Measurements from ENCODE around the gene ARHGAP33.
"Not testable (repeated sequence)": the region's sequence is repeated elsewhere in the genome, so short reads cannot be mapped to it uniquely, and the experiment has no call there.

The ARHGAP33 gene

DNA sequence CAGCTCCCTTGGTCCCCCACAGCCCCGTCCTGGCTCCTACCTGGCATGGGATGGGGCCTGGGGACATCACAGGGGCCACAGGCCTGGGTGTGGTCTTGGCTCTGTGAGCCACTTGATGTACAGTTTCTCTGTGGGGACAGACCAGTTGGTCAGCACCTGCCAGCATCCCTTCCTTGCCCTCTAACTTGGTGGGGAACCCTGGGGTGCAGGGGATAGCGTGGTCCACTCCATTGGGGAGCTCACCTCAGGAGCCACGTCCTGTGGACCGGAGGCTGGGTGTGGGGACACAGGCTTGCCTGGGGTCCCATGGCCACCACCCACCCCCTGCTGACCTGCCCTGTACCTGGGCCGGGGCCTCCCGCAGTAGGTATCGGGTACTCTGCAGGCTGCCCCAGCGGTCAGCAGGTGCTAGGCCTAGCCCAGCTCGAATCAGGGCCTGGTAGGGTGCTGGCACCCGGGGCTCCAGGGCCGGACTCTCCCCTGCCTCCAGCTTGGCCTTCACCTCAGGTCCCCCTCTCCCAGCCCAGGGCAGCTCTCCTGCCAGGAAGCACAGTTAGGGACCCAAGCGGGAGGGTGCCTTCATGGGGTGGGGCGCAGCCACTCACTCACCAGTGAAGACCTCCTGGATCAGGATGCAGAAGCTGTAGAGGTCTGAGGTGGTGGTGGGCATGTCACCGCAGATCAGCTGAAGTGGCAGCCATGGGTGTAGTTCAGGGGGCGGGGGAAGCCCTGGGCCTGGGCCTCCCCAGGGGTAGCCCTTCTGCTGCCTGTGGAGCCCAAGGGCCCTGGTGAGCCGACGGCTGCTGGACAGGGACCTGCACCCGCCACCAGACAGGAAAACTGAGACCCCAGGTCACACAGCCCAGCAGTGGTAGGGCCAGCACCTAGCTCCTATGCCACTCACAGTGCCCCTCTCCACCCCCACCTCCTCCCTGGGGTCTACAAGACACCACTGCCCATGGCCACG is 14.9 kb downstream of the ARHGAP33 start:
- no peak overlapping the region for H3K27ac ChIP-seq
- TF ChIP-seq, protein P1, sequence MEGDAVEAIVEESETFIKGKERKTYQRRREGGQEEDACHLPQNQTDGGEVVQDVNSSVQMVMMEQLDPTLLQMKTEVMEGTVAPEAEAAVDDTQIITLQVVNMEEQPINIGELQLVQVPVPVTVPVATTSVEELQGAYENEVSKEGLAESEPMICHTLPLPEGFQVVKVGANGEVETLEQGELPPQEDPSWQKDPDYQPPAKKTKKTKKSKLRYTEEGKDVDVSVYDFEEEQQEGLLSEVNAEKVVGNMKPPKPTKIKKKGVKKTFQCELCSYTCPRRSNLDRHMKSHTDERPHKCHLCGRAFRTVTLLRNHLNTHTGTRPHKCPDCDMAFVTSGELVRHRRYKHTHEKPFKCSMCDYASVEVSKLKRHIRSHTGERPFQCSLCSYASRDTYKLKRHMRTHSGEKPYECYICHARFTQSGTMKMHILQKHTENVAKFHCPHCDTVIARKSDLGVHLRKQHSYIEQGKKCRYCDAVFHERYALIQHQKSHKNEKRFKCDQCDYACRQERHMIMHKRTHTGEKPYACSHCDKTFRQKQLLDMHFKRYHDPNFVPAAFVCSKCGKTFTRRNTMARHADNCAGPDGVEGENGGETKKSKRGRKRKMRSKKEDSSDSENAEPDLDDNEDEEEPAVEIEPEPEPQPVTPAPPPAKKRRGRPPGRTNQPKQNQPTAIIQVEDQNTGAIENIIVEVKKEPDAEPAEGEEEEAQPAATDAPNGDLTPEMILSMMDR (IDR thresholded peaks at IDR 0.05): no peak
- DNase-seq (ENCODE audit: low spot score): no peak
- no peak overlapping the region for H3K4me3 ChIP-seq

DNA sequence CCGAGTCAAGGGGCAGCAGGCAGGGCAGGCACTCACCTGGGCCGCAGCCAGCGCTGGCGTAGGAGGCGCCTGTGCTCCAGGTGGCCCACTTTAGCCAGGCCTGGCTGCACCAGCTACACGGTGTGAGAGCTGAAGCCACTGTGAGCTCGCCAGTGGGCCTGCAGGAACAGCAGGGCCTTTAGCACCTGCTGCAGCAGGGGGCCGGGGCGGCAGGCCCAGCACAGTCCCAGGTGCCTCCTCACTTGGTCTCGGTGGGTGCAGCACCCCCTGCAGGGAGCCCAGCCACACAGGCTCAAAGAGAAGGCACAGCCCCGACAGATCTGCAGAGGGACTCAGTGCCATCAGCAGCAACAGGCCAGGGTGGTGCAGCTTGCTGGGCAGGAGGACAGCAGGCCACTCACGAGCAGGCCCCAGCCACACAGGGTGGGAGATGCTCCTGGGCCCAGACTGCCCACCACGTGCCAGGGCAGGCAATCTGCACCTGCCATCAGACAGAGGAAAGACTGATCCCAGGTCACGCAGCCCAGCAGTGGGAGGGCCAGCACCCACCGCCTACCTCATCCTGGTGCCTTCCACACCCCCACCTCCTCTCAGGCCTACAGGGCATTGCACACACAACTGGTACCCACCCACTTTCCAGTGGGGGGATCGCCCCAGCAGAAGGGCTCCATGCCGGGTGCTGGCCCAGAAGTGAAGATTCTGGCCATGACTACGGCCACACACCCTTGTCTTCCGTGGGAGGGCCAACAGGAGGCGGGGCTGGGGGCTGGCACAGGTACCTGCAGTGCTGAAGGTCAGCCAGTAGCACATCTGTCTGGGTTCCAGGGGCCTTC is 15.8 kb downstream of the ARHGAP33 start:
- no peak overlapping the region for H3K4me3 ChIP-seq
- TF ChIP-seq, protein P1 (IDR thresholded peaks at IDR 0.05): no peak
- no peak overlapping the region for H3K27ac ChIP-seq
- DNase-seq (ENCODE audit: low spot score): no peak

DNA sequence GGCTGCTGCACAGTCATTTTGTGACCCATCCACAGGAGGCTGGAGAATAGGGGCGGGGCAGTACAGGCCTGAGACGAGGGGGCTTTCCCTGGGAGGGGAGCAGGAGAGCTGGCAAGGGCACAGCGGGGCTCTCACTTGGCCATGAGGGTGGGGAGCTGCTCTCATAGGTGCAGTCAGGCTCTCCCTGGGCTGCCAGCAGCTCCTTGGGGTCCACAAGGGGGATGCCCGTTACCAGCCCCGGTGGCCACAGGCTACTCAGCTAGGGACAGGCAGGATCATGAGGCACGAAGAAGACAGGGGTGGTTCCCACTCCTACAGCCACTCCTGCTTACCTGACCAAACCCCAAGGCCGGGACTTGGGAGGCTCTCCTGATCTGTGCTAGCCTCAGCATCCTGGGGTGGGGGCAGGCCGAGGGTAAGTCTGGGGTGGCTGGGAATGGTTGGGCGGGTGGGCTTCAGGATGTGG is 16.5 kb downstream of the ARHGAP33 start:
- H3K4me3 ChIP-seq: no peak overlapping the region
- no peak for DNase-seq (ENCODE audit: low spot score)
- no peak overlapping the region for H3K27ac ChIP-seq
- TF ChIP-seq, protein P1 (IDR thresholded peaks at IDR 0.05): no peak

DNA sequence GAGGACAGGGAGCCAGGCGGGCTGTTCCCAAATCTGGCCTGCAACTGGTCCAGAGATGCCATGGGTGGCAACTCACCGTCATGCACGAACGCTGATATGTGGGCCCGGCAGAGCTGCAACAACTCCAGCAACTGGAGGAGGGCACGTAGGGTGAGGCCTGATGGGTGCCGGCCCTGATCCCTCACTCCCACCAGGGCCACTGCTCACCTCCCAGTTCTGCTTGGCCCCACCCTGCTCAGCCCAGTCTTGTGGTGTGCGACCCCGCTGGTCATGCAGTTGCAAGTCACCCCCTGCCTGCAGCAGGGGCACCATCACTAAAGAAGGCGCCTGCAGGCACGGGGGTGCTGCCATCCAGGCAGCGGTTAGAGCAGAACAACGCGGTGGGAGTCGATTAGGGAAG is 16.9 kb downstream of the ARHGAP33 start:
- no peak for DNase-seq (ENCODE audit: low spot score)
- Histone ChIP-seq H3K4me3 (no peak overlapping the region), H3K27ac (no peak overlapping the region)
- TF ChIP-seq, protein P1 (IDR thresholded peaks at IDR 0.05): no peak

DNA sequence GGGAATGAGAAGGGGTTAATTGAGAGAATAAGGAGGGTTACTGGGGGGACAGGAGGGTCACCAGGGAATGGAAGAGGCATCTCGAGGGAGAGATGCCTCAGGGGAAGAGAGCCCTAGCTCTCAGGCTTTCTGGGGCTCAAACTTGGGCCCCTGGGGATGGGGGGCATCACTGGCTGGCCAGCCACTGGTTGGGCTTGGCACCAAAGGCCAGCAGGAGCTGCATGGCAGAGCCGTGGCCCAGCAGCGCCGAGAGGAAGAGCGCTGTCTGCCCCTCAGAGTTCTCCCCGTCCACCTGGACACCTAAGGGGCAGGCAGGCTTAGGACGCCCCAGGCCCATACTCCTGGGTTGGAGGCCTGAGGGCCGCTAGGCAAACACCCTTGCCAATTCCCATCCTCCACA is 17.5 kb downstream of the ARHGAP33 start:
- no peak overlapping the region for H3K4me3 ChIP-seq
- DNase-seq (ENCODE audit: low spot score): no peak
- TF ChIP-seq, protein P1 (IDR thresholded peaks at IDR 0.05): no peak
- no peak overlapping the region for H3K27ac ChIP-seq

DNA sequence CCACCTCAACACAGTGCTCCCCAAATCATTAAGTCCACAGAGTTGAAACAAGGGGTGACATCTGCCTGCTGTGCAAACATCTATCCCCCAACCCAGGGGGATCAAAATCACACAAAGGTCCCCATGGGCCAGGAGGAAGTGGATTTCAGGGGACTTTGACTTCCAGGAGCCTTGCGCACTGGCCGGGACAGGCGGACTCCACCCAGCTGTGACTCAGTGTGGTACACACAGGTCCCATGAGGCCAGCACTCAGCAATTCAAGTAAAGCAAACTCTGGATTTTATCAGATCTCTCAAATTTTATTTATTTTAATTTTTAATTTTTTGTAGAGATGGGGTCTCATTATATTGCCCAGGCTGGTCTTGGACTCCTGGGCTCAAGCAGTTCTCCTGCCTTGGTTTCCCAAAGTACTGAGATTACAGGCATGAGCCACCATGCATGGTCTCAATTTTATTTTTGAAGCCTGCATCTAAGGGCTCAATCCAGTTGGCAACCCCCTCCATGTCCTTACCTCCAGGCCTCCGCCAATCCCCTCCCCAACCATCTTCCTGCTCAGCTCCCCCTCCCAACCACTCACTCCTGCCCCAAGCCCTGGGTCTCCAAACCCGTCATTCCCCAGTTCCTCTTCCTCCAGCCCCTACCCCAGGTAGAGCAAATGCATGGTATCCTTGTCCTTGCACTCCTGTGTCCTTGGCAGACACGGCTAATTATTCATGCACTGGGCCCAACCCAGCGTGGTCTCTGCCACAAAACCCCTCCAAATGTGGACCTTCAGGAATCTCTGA is 18.2 kb downstream of the ARHGAP33 start:
- TF ChIP-seq, protein P1 (IDR thresholded peaks at IDR 0.05): no peak
- DNase-seq (ENCODE audit: low spot score): no peak
- Histone ChIP-seq H3K27ac (no peak overlapping the region), H3K4me3 (no peak overlapping the region)

DNA sequence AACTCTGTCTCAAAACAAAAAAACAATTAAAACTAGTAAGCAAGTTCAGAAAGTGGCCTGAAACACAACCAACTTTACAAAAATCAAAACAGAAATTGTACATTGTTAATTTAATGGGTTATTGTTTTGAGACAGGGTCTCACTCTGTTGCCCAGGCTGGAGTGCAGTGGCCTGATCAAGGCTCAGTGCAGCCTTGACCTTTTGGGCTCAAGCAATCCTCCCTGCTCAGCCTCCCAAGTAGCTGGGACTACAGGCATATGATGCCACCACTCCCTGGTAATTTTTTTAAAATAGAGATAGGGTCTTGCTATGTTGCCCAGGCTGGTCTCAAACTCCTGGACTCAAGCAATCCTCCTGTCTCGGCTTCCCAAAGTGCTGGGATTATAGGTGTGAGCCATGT is 20.2 kb downstream of the ARHGAP33 start:
- H3K27ac ChIP-seq; DNase-seq (ENCODE audit: low spot score); H3K4me3 ChIP-seq: not testable (repeated sequence)
